Mononuclear cell (primary cell): ENCODE data around the gene WWOX. TPM values are rescaled to one million over a fixed set of nuclear protein-coding genes. Genes with fewer than 3 reads are reported as not detected.

Source experiments
- H3K27me3 ChIP-seq: 2 replicates; pipeline ENCODE4 v1.6.0; 2011; ENCODE audit warnings: low read length, control low read depth; ENCODE audit not compliant: insufficient read depth
- H3K4me1 ChIP-seq: 2 replicates; pipeline ENCODE4 v1.5.1; 2011; ENCODE audit warnings: mild to moderate bottlenecking, low read length, control low read depth; ENCODE audit not compliant: insufficient read depth
- H3K4me3 ChIP-seq: 2 replicates; pipeline ENCODE4 v1.5.1; 2011; ENCODE audit warnings: mild to moderate bottlenecking, low read length, moderate library complexity
- H3K9me3 ChIP-seq: 2 replicates; pipeline ENCODE4 v1.5.1; 2011; ENCODE audit warnings: low read depth, mild to moderate bottlenecking, control low read depth, low read length
- total RNA-seq: library from RNA; depleted of rRNA; stranded (reverse); fragments of >200 nt; gene quantifications from one replicate; pipeline ENCODE4 v1.2.3, GENCODE V29; 2012

WWOX gene
- total RNA-seq, 1 donor, result 22.7 TPM

GRCh38 chr16:79005096-79005495 is 905.6 kb downstream of the WWOX start:
- H3K4me1 ChIP-seq, result no peaks in the 10 kb centered on the region
- H3K9me3 ChIP-seq, result no peaks in the 10 kb centered on the region
- H3K4me3 ChIP-seq, result no peak overlapping the region
- H3K27me3 ChIP-seq, result no peaks in the 10 kb centered on the region

- no peak overlapping the region for H3K4me3 ChIP-seq
- H3K4me1 ChIP-seq, result no peaks in the 10 kb centered on the region
- H3K27me3 ChIP-seq, result no peaks in the 10 kb centered on the region
- no peaks in the 10 kb centered on the region for H3K9me3 ChIP-seq
These were observed 906.8 kb downstream of the WWOX start for GRCh38 chr16:79006206-79006605.

- Histone ChIP-seq H3K4me1 (no peaks in the 10 kb centered on the region), H3K27me3 (no peaks in the 10 kb centered on the region), H3K4me3 (no peak overlapping the region), H3K9me3 (no peaks in the 10 kb centered on the region)
These were observed 907.3 kb downstream of the WWOX start for GRCh38 chr16:79006765-79007164.

GRCh38 chr16:79007614-79008013 is 908.2 kb downstream of the WWOX start:
- no peaks in the 10 kb centered on the region for H3K4me1 ChIP-seq
- no peak overlapping the region for H3K4me3 ChIP-seq
- H3K27me3 ChIP-seq, result no peaks in the 10 kb centered on the region
- no peaks in the 10 kb centered on the region for H3K9me3 ChIP-seq

GRCh38 chr16:79008036-79008868 is 908.8 kb downstream of the WWOX start:
- Histone ChIP-seq H3K9me3 (no peaks in the 10 kb centered on the region), H3K4me1 (no peaks in the 10 kb centered on the region), H3K27me3 (no peaks in the 10 kb centered on the region), H3K4me3 (no peak overlapping the region)

- Histone ChIP-seq H3K27me3 (no peaks in the 10 kb centered on the region), H3K4me3 (no peak overlapping the region), H3K4me1 (no peaks in the 10 kb centered on the region), H3K9me3 (no peaks in the 10 kb centered on the region)
These were observed 909.4 kb downstream of the WWOX start for GRCh38 chr16:79008869-79009179.

- H3K4me1 ChIP-seq, result no peaks in the 10 kb centered on the region
- H3K9me3 ChIP-seq, result no peaks in the 10 kb centered on the region
- H3K4me3 ChIP-seq, result no peak overlapping the region
- no peaks in the 10 kb centered on the region for H3K27me3 ChIP-seq
These were observed 910.4 kb downstream of the WWOX start for GRCh38 chr16:79009896-79010295.

- H3K9me3 ChIP-seq, result no peaks in the 10 kb centered on the region
- H3K4me3 ChIP-seq, result no peak overlapping the region
- H3K4me1 ChIP-seq, result no peaks in the 10 kb centered on the region
- H3K27me3 ChIP-seq, result no peaks in the 10 kb centered on the region
These were observed 911.8 kb downstream of the WWOX start for GRCh38 chr16:79011282-79011681.

- Histone ChIP-seq H3K4me3 (no peak overlapping the region), H3K9me3 (no peaks in the 10 kb centered on the region), H3K4me1 (no peaks in the 10 kb centered on the region), H3K27me3 (no peaks in the 10 kb centered on the region)
These were observed 913.4 kb downstream of the WWOX start for GRCh38 chr16:79012671-79013434.

GRCh38 chr16:79013930-79014660 is 914.6 kb downstream of the WWOX start:
- no peak overlapping the region for H3K4me3 ChIP-seq
- no peaks in the 10 kb centered on the region for H3K4me1 ChIP-seq
- H3K9me3 ChIP-seq, result no peaks in the 10 kb centered on the region
- no peaks in the 10 kb centered on the region for H3K27me3 ChIP-seq

- Histone ChIP-seq H3K4me1 (no peaks in the 10 kb centered on the region), H3K4me3 (no peak overlapping the region)
These were observed 919.4 kb downstream of the WWOX start for GRCh38 chr16:79018650-79019429.

GRCh38 chr16:79019431-79019830 is 920.0 kb downstream of the WWOX start:
- no peaks in the 10 kb centered on the region for H3K9me3 ChIP-seq

More at GRCh38 chr16:79018650-79019429, 919.4 kb downstream of the WWOX start:
- Histone ChIP-seq H3K9me3 (no peaks in the 10 kb centered on the region), H3K27me3 (no peaks in the 10 kb centered on the region)

GRCh38 chr16:79021991-79022630 is 922.7 kb downstream of the WWOX start:
- Histone ChIP-seq H3K27me3 (no peaks in the 10 kb centered on the region), H3K9me3 (no peaks in the 10 kb centered on the region), H3K4me1 (no peaks in the 10 kb centered on the region), H3K4me3 (no peak overlapping the region)

More at GRCh38 chr16:79019431-79019830, 920.0 kb downstream of the WWOX start:
- Histone ChIP-seq H3K4me1 (no peaks in the 10 kb centered on the region), H3K4me3 (no peak overlapping the region), H3K27me3 (no peaks in the 10 kb centered on the region)

- H3K27me3 ChIP-seq, result no peaks in the 10 kb centered on the region
- no peaks in the 10 kb centered on the region for H3K9me3 ChIP-seq
- no peak overlapping the region for H3K4me3 ChIP-seq
- H3K4me1 ChIP-seq, result no peaks in the 10 kb centered on the region
These were observed 926.7 kb downstream of the WWOX start for GRCh38 chr16:79026117-79026516.
